K562 (cell line): ENCODE data around the gene ARHGDIB. TPM values are rescaled to one million over a fixed set of nuclear protein-coding genes. Genes with fewer than 3 reads are reported as not detected.

ENCODE experiments used
- ATAC-seq: fragments of 200-7000 bp; cut with Tn5 transposase; 3 replicates; pipeline ENCODE4 v1.9.1; 2020; ENCODE audit warnings: moderate library complexity
- BruUV-seq: library from RNA; stranded (reverse); fragments of 400-500 nt; replicated peaks from 2 replicates; lab custom pipeline; 2021; lab: Mats Ljungman, UMichigan
- CTCF ChIA-PET: fragments of 300-600 bp; formaldehyde crosslinking; extraction: SDS; loops from one replicate; lab custom pipeline; 2021; ENCODE audit warnings: low intra/inter-chr PET ratio; lab: Yijun Ruan, JAX
- POLR2A ChIA-PET: fragments of 300-600, 350-650 bp; sonication (Branson Sonifier 250); formaldehyde crosslinking; extraction: SDS; loops from one replicate; lab custom pipeline; 2021; ENCODE audit warnings: antibody characterized with exemption, inconsistent platforms; lab: Yijun Ruan, JAX
- DNase-seq, 4 experiments: peaks; one replicate each; pipeline versions ENCODE4 v3.0.0 to v3.0.0-alpha.2; 2011 to 2018; ENCODE audit warnings: low spot score in 3 of 4, mixed read lengths in 3 of 4; ENCODE audit errors: extremely low read depth in 1 of 4
- FAIRE-seq: peaks from 2 replicates; lab custom pipeline; 2011; peaks lifted over from hg19 to GRCh38; lab: Jason Lieb, UNC
- H2AFZ ChIP-seq: 2 replicates; pipeline ENCODE4 v1.6.0; 2011; ENCODE audit warnings: low read depth, low read length, control low read depth, inconsistent platforms
- H3K27ac ChIP-seq: fragments of 200-600 bp; 3 replicates; pipeline ENCODE4 v1.8.0; 2011; ENCODE audit warnings: low read depth, mild to moderate bottlenecking, control low read depth, inconsistent platforms, low read length, moderate library complexity, mixed read lengths; ENCODE audit errors: extremely low read depth
- H3K27me3 ChIP-seq, 2 experiments: fragments of 300-600 bp in 1 of 2; 2 replicates in 1 of 2; 3 replicates in 1 of 2; pipeline versions ENCODE4 v1.6.0 to v1.8.0; 2011; ENCODE audit warnings: inconsistent platforms in 2 of 2, low read length in 2 of 2, mild to moderate bottlenecking in 1 of 2, mixed read lengths in 1 of 2, moderate library complexity in 1 of 2; ENCODE audit not compliant: control insufficient read depth in 2 of 2, insufficient read depth in 2 of 2
- H3K36me3 ChIP-seq: fragments of 300-600 bp; 3 replicates; pipeline ENCODE4 v1.8.0; 2011; ENCODE audit warnings: mild to moderate bottlenecking, low read length, inconsistent platforms; ENCODE audit not compliant: control insufficient read depth, insufficient read depth
- H3K4me1 ChIP-seq, 2 experiments: fragments of 200-600 bp in 1 of 2; replicated peaks in 1 of 2; 2 replicates in 1 of 2; 3 replicates in 1 of 2; pipeline versions ENCODE4 v1.5.1 to v1.8.0; 2011; ENCODE audit warnings: inconsistent platforms in 2 of 2, low read length in 2 of 2, mild to moderate bottlenecking in 1 of 2, mixed read lengths in 1 of 2, moderate library complexity in 1 of 2; ENCODE audit not compliant: control insufficient read depth in 2 of 2, insufficient read depth in 2 of 2
- H3K4me2 ChIP-seq: 2 replicates; pipeline ENCODE4 v1.6.1; 2011; ENCODE audit warnings: low read length, control low read depth, inconsistent platforms, mixed read lengths; ENCODE audit not compliant: insufficient read depth
- H3K4me3 ChIP-seq: fragments of 200-600 bp; sonication (generic), shearing (Covaris generic); 2 replicates; pipeline ENCODE4 v1.5.1; 2016; ENCODE audit warnings: control low read depth, inconsistent platforms
- H3K79me2 ChIP-seq: fragments of 200-600 bp; 3 replicates; pipeline ENCODE4 v1.8.0; 2011; ENCODE audit warnings: low read length, inconsistent platforms; ENCODE audit not compliant: control insufficient read depth, insufficient read depth
- H3K9ac ChIP-seq, 2 experiments: 2 replicates each; pipeline versions ENCODE4 v1.6.0 to v1.6.1; 2011; ENCODE audit warnings: low read depth in 2 of 2, low read length in 2 of 2, control low read depth in 1 of 2, inconsistent platforms in 1 of 2, mild to moderate bottlenecking in 1 of 2, mixed read lengths in 1 of 2; ENCODE audit not compliant: insufficient read depth in 1 of 2
- H3K9me1 ChIP-seq: one replicate; pipeline ENCODE4 v1.6.0; 2011; ENCODE audit warnings: inconsistent platforms, mild to moderate bottlenecking, low read length, moderate library complexity; ENCODE audit not compliant: control insufficient read depth, insufficient read depth
- H3K9me3 ChIP-seq: replicated peaks from 2 replicates; pipeline ENCODE4 v1.5.1; 2011; ENCODE audit warnings: low read depth, low read length, inconsistent platforms; ENCODE audit not compliant: control insufficient read depth, insufficient read depth
- H4K20me1 ChIP-seq: replicated peaks from 2 replicates; pipeline ENCODE4 v1.6.1; 2011; ENCODE audit warnings: low read length, inconsistent platforms, mixed read lengths; ENCODE audit not compliant: control insufficient read depth, insufficient read depth
- ARID1B ChIP-seq: fragments of 450-650 bp; IDR thresholded peaks from 2 replicates; pipeline ENCODE4 v1.6.1; 2016; ENCODE audit warnings: antibody characterized with exemption, mild to moderate bottlenecking, inconsistent platforms
- CREM ChIP-seq: IDR thresholded peaks from 2 replicates; pipeline ENCODE4 v1.6.1; 2014; ENCODE audit warnings: antibody characterized with exemption, low read depth
- ELK3 ChIP-seq: fragments of 450-650 bp; formaldehyde crosslinking; IDR thresholded peaks from 2 replicates; pipeline ENCODE4 v1.4.0; 2020; ENCODE audit warnings: mild to moderate bottlenecking
- GATAD2A ChIP-seq: fragments of 450-650 bp; IDR thresholded peaks from 2 replicates; pipeline ENCODE4 v1.6.1; 2017
- HMGN3 ChIP-seq: IDR thresholded peaks from 2 replicates; pipeline ENCODE4 v1.6.1; 2011; ENCODE audit warnings: borderline replicate concordance, low read depth, mild to moderate bottlenecking, mixed read lengths, low read length; ENCODE audit not compliant: insufficient read length; ENCODE audit errors: extremely low read depth
- MEF2A ChIP-seq: IDR thresholded peaks from 2 replicates; pipeline ENCODE4 v1.6.1; 2011; ENCODE audit warnings: low read depth, mild to moderate bottlenecking, low read length, moderate library complexity; ENCODE audit not compliant: control insufficient read depth
- PHB2 ChIP-seq: fragments of 450-650 bp; IDR thresholded peaks from 2 replicates; pipeline ENCODE4 v1.6.1; 2017; ENCODE audit warnings: low read depth
- PHF21A ChIP-seq: fragments of 450-650 bp; IDR thresholded peaks from 2 replicates; pipeline ENCODE4 v1.6.1; 2017; ENCODE audit warnings: low read depth, borderline replicate concordance
- RFX5 ChIP-seq: IDR thresholded peaks from 2 replicates; pipeline ENCODE4 v1.6.1; 2011; ENCODE audit warnings: low read depth, mild to moderate bottlenecking, improper control_type of control experiment, low read length
- TEAD2 ChIP-seq: fragments of 450-650 bp; IDR thresholded peaks from 2 replicates; pipeline ENCODE4 v1.6.1; 2016; ENCODE audit warnings: missing genetic modification characterization, control low read depth, missing compliant biosample characterization
- ZEB2 ChIP-seq: fragments of 450-650 bp; IDR thresholded peaks from 2 replicates; pipeline ENCODE4 v1.6.1; 2016
- ZFP1 ChIP-seq: fragments of 450-650 bp; formaldehyde crosslinking; IDR thresholded peaks from 2 replicates; pipeline ENCODE4 v1.4.0; 2020; ENCODE audit warnings: mild to moderate bottlenecking, mixed read lengths
- ZNF174 ChIP-seq: fragments of 250-450 bp; sonication (Bioruptor Pico); IDR thresholded peaks from 2 replicates; pipeline ENCODE4 v1.4.0; 2020; ENCODE audit warnings: mild to moderate bottlenecking
- ZNF184 ChIP-seq: sonication (generic); formaldehyde crosslinking; IDR thresholded peaks from 2 replicates; pipeline ENCODE4 v1.5.0; 2020; ENCODE audit warnings: missing genetic modification reagents
- ZZZ3 ChIP-seq: fragments of 450-650 bp; IDR thresholded peaks from 2 replicates; pipeline ENCODE4 v1.6.1; 2016; ENCODE audit warnings: antibody characterized with exemption, mild to moderate bottlenecking, moderate library complexity
- WGBS: fragments of 100-300 bp; shearing (Covaris generic); methylation state at CpG from one replicate; pipeline ENCODE4 v1.1.6; 2016; ENCODE audit warnings: low coverage, mixed read lengths; ENCODE audit not compliant: insufficient coverage; ENCODE audit errors: missing lambda C conversion rate; 5-methylcytosine and 5-hydroxymethylcytosine counted together
- in situ Hi-C: fragments of 300-500 bp; cut with MboI; formaldehyde crosslinking; loops from 4 replicates; pipeline ENCODE4 v1.15.0; 2018; ENCODE audit warnings: inconsistent platforms, mixed read lengths
- intact Hi-C: fragments of 100-400 bp; cut with micrococcal nuclease; formaldehyde crosslinking; loops from 2 replicates; pipeline ENCODE4 v1.14.2; 2022
- polyA plus RNA-seq, 8 experiments: library from polyadenylated mRNA; depleted of rRNA in 4 of 8; stranded (reverse) in 5 of 8; unstranded in 3 of 8; fragments of >200 nt; fragmentation: Nextera tagmentation in 2 of 8; fragmentation: Illumina TruSeq in 1 of 8; extraction: Ambion mirVana in 2 of 8; extraction: Trizol in 1 of 8; gene quantifications; 2 replicates each; pipeline versions ENCODE4 v1.2.1 to v1.2.3, GENCODE V29; 2011 to 2014; ENCODE audit warnings: inconsistent platforms in 1 of 8, missing spikeins in 1 of 8
- total RNA-seq, 7 experiments: library from RNA; depleted of rRNA in 6 of 7; stranded (reverse); fragments of >200 nt in 6 of 7; fragmentation: Illumina TruSeq in 2 of 7; extraction: Trizol in 2 of 7; gene quantifications; 2 replicates each; pipeline versions ENCODE4 v1.2.1 to v1.2.3, GENCODE V29; 2011 to 2021; ENCODE audit warnings: low replicate concordance in 1 of 7

Gene ARHGDIB
- total and polyA plus RNA-seq, 9 of the 15 experiments (the other 6 are each of a cell fraction or from before 2014, with no cell fraction given) = 9.5 to 204 (median 116) TPM

- DNase-seq (no peak), FAIRE-seq (no peak)
- H3K9ac ChIP-seq = no peak overlapping the region
- H3K36me3 ChIP-seq = no peaks in the 10 kb centered on the region
- H4K20me1 ChIP-seq = no peaks in the 10 kb centered on the region
- WGBS = 0% methylated on average over 2 of the region's 2 CpGs
- H2AFZ ChIP-seq = no peak overlapping the region
- H3K4me2 ChIP-seq = no peak overlapping the region
- POLR2A ChIA-PET = no interaction called here
- no peaks in the 10 kb centered on the region for H3K9me1 ChIP-seq
- CTCF ChIA-PET = no interaction called here
- no peaks in the 10 kb centered on the region for H3K9me3 ChIP-seq
- no peaks in the 10 kb centered on the region for H3K79me2 ChIP-seq
- intact Hi-C loops = loop anchor here (10.0 kb wide), 1 partner anchor 264 kb away; no protein-coding TSS in a partner anchor
- TF ChIP-seq MEF2A (no peak), TEAD2 (tag) (no peak), RFX5 (no peak), GATAD2A (no peak), ZZZ3 (no peak), HMGN3 (no peak), ELK3 (no peak), PHB2 (no peak), ZNF174 (no peak), CREM (no peak), PHF21A (no peak), ZEB2 (no peak), ARID1B (no peak), ZFP1 (CRISPR knock-in tag) (no peak), ZNF184 (no peak)
- TF ChIP-seq, all 486 proteins: peak for 0
- BruUV-seq = no TSS peak
- no peak overlapping the region for H3K27ac ChIP-seq
- H3K4me1 ChIP-seq = no peaks in the 10 kb centered on the region
- H3K4me3 ChIP-seq = no peak overlapping the region
- ATAC-seq = no peak
- 0 out of 5 replicates have a peak, but pooled peaks cover 0 to 4% of the 10 kb centered on the region in 2 experiments for H3K27me3 ChIP-seq
- in situ Hi-C loops = no loop called here
These were observed 39.2 kb upstream of the ARHGDIB start for GRCh38 chr12:15000575-15000974.
